SK-N-SH treated with all-trans-retinoic acid at 6 μM for 48 hours (cell line): ENCODE data around the gene MAML2.

ENCODE experiments used
- ARNTL ChIP-seq: fragments of 450-650 bp; formaldehyde crosslinking; IDR thresholded peaks from 2 replicates; pipeline ENCODE4 v1.5.0; 2020; ENCODE audit warnings: low read depth, mild to moderate bottlenecking, moderate library complexity, borderline replicate concordance
- CSDC2 ChIP-seq: fragments of 250-450 bp; sonication (Bioruptor Pico); IDR thresholded peaks from 2 replicates; pipeline ENCODE4 v1.5.0; 2020; ENCODE audit warnings: mild to moderate bottlenecking, moderate library complexity
- TSHZ2 ChIP-seq: fragments of 250-450 bp; sonication (Bioruptor Pico); IDR thresholded peaks from 2 replicates; pipeline ENCODE4 v1.5.0; 2020; ENCODE audit warnings: mild to moderate bottlenecking, moderate library complexity
- ZFP30 ChIP-seq: fragments of 450-650 bp; formaldehyde crosslinking; IDR thresholded peaks from 2 replicates; pipeline ENCODE4 v1.5.0; 2022; ENCODE audit warnings: mild to moderate bottlenecking, moderate library complexity

DNA sequence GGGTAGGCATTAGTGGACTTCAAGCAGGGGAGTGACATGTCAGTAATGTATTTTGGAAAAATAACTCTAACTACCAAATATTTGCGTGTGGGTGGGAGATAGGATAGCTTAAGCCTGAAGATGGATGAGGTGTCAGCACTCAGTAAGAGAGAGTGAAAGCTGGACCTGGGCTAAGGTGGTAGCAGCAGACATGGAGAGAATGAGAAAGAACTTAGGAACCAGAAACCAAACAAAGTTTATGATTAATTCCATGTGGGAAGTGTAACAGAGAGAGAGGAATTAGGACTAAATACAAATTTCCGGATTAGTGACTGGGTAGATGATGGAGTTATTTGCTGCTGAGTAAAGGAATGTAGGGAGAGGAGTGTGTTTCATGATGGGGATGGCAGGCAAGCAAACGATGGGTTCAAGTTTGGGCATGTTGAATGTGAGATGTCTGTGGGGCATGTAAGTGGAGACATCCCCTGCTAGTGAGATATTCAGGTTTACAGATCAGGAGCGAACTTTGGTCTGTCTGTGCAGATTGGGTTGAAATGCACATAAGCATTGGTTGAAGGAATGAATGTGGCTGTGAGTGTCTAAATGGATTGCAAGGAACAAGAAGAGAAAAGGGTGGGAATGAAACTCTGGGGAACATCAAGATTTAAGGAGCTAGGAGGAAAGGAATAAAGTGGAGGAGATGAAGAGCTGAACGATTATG lies 233.5 kb downstream of the MAML2 start:
- TF ChIP-seq TSHZ2 (CRISPR knock-in tag), result no peak
- TF ChIP-seq ARNTL (CRISPR knock-in tag), result no peak
- no peak for TF ChIP-seq CSDC2 (CRISPR knock-in tag)
- TF ChIP-seq ZFP30 (CRISPR knock-in tag), result no peak
